ENCODE measurements around the gene ALPK3. TPM values are rescaled to one million over a fixed set of nuclear protein-coding genes. Genes with fewer than 3 reads are reported as not detected.

The ALPK3 gene
- total and polyA plus RNA-seq, 2 donors (not counting 3 experiments of a cell fraction or from before 2014, with no cell fraction given), result 18.4 to 36.2 TPM

- Histone ChIP-seq H3K4me1 (ENCODE audit: control insufficient read depth, extremely low read depth, insufficient read depth, low read length) (no peaks in the 10 kb centered on the region), H2AFZ (ENCODE audit: low read depth, low read length) (no peak overlapping the region), H3K27me3 (ENCODE audit: control insufficient read depth in 2 of 2, insufficient read depth in 2 of 2, low read length in 2 of 2) (no peaks in the 10 kb centered on the region), H3K9ac (replicated peaks; ENCODE audit: extremely low read depth, insufficient read depth, low read length) (no peak overlapping the region), H3K9me1 (replicated peaks; ENCODE audit: control insufficient read depth, extremely low read depth, insufficient read depth, low read length) (no peaks in the 10 kb centered on the region), H3K4me2 (ENCODE audit: insufficient read depth, low read length) (no peak overlapping the region), H3K9me3 (replicated peaks; ENCODE audit: control insufficient read depth, insufficient read depth, low read length) (no peaks in the 10 kb centered on the region), H3K4me3 (replicated peaks in 1 of 3; ENCODE audit: insufficient read depth in 1 of 3, low read depth in 1 of 3, low read length in 3 of 3) (no peak overlapping the region), H4K20me1 (replicated peaks; ENCODE audit: control insufficient read depth, extremely low read depth, insufficient read depth, low read length) (no peaks in the 10 kb centered on the region), H3K79me2 (ENCODE audit: control insufficient read depth, insufficient read depth, low read length) (peaks cover 34% of the 10 kb centered on the region), H3K36me3 (ENCODE audit: control insufficient read depth in 2 of 2, extremely low read depth in 1 of 2, insufficient read depth in 2 of 2, low read length in 2 of 2) (peaks cover 18 to 23% of the 10 kb centered on the region in 2 experiments), H3K27ac (ENCODE audit: insufficient read depth, low read depth, low read length) (no peak overlapping the region)
- ChIA-PET CTCF (no interaction called here), POLR2A (no interaction called here)
- DNase-seq (ENCODE audit: low read depth, low spot score), result no peak
- FAIRE-seq, result no peak
- TF ChIP-seq, protein P1, sequence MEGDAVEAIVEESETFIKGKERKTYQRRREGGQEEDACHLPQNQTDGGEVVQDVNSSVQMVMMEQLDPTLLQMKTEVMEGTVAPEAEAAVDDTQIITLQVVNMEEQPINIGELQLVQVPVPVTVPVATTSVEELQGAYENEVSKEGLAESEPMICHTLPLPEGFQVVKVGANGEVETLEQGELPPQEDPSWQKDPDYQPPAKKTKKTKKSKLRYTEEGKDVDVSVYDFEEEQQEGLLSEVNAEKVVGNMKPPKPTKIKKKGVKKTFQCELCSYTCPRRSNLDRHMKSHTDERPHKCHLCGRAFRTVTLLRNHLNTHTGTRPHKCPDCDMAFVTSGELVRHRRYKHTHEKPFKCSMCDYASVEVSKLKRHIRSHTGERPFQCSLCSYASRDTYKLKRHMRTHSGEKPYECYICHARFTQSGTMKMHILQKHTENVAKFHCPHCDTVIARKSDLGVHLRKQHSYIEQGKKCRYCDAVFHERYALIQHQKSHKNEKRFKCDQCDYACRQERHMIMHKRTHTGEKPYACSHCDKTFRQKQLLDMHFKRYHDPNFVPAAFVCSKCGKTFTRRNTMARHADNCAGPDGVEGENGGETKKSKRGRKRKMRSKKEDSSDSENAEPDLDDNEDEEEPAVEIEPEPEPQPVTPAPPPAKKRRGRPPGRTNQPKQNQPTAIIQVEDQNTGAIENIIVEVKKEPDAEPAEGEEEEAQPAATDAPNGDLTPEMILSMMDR (IDR thresholded peaks at IDR 0.05; ENCODE audit: extremely low read depth in 1 of 2, insufficient read depth in 1 of 2, low read depth in 1 of 2, low read length in 2 of 2), result no peak
- TF ChIP-seq, protein P2, sequence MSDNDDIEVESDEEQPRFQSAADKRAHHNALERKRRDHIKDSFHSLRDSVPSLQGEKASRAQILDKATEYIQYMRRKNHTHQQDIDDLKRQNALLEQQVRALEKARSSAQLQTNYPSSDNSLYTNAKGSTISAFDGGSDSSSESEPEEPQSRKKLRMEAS (IDR thresholded peaks at IDR 0.05; ENCODE audit: insufficient read depth, insufficient read length), result no peak
- TF ChIP-seq MYC (IDR thresholded peaks at IDR 0.05; ENCODE audit: low read depth, low read length), result no peak
- TF ChIP-seq FOS (IDR thresholded peaks at IDR 0.05; ENCODE audit: borderline replicate concordance, insufficient read depth, low read length), result no peak
- TF ChIP-seq POLR2AphosphoS5 (IDR thresholded peaks at IDR 0.05; ENCODE audit: insufficient read depth, low read depth, low read length), result no peak
- TF ChIP-seq POLR2A (IDR thresholded peaks at IDR 0.05; ENCODE audit: low read depth, low read length), result no peak
- no peak for TF ChIP-seq GATA2 (IDR thresholded peaks at IDR 0.05; ENCODE audit: insufficient read depth, insufficient read length, low read depth, low read length)
- no peak for TF ChIP-seq JUN (IDR thresholded peaks at IDR 0.05; ENCODE audit: borderline replicate concordance, insufficient read depth, insufficient read length, low read depth)
- TF ChIP-seq EZH2 (IDR thresholded peaks at IDR 0.05; ENCODE audit: borderline replicate concordance, low read depth, low read length, severe bottlenecking), result no peak
- intact Hi-C loops (cut with micrococcal nuclease) (no loop called here), dilution Hi-C loops (cut with MboI; ENCODE audit: extremely low pct_ligation_motif_present, low sequenced_read_pairs) (no loop called here)
- TSS peak; percentile 24 for BruUV-seq (replicated peaks)
Measured at GRCh38 chr15:84783493-84784251, 33.5 kb upstream of the ALPK3 start.

All from endothelial cell of umbilical vein (primary cell).